ENCODE results near the gene TBR1.
A peak's percentile ranks its signal among the peaks of the same experiment; 100 is the strongest.

The TBR1 gene

GRCh38 chr2:161424394-161424769 lies 8.3 kb downstream of the TBR1 start:
- FAIRE-seq (no peak), DNase-seq (ENCODE audit: insufficient read length) (no peak)
- TF ChIP-seq POLR2AphosphoS5 (IDR thresholded peaks at IDR 0.05; ENCODE audit: low read depth, low read length) (no peak), TAF1 (IDR thresholded peaks at IDR 0.05; ENCODE audit: borderline replicate concordance, low read depth, low read length) (no peak), POLR2A (IDR thresholded peaks at IDR 0.05; ENCODE audit: low read depth, low read length) (no peak)

GRCh38 chr2:161424891-161425727 lies 9.0 kb downstream of the TBR1 start:
- DNase-seq (ENCODE audit: insufficient read length): no peak
- no peak for TF ChIP-seq POLR2A (IDR thresholded peaks at IDR 0.05; ENCODE audit: low read depth, low read length)
- no peak for TF ChIP-seq TAF1 (IDR thresholded peaks at IDR 0.05; ENCODE audit: borderline replicate concordance, low read depth, low read length)
- no peak for TF ChIP-seq POLR2AphosphoS5 (IDR thresholded peaks at IDR 0.05; ENCODE audit: low read depth, low read length)
- no peak for FAIRE-seq

- FAIRE-seq (no peak), DNase-seq (ENCODE audit: insufficient read length) (no peak)
- no peak for TF ChIP-seq POLR2A (IDR thresholded peaks at IDR 0.05; ENCODE audit: low read depth, low read length)
- TF ChIP-seq POLR2AphosphoS5 (IDR thresholded peaks at IDR 0.05; ENCODE audit: low read depth, low read length): no peak
- TF ChIP-seq TAF1 (IDR thresholded peaks at IDR 0.05; ENCODE audit: borderline replicate concordance, low read depth, low read length): no peak
Measured at GRCh38 chr2:161425728-161426454, 9.8 kb downstream of the TBR1 start.

GRCh38 chr2:161426455-161426921 lies 10.4 kb downstream of the TBR1 start:
- TF ChIP-seq TAF1 (IDR thresholded peaks at IDR 0.05; ENCODE audit: borderline replicate concordance, low read depth, low read length) (no peak), POLR2AphosphoS5 (IDR thresholded peaks at IDR 0.05; ENCODE audit: low read depth, low read length) (no peak), POLR2A (IDR thresholded peaks at IDR 0.05; ENCODE audit: low read depth, low read length) (no peak)
- FAIRE-seq (no peak), DNase-seq (ENCODE audit: insufficient read length) (no peak)

- TF ChIP-seq TAF1 (IDR thresholded peaks at IDR 0.05; ENCODE audit: borderline replicate concordance, low read depth, low read length) (no peak), POLR2AphosphoS5 (IDR thresholded peaks at IDR 0.05; ENCODE audit: low read depth, low read length) (no peak), POLR2A (IDR thresholded peaks at IDR 0.05; ENCODE audit: low read depth, low read length) (no peak)
- DNase-seq (ENCODE audit: insufficient read length): no peak
- FAIRE-seq: peak; percentile 67
Measured at GRCh38 chr2:161426922-161427663, 11.0 kb downstream of the TBR1 start.

DNA sequence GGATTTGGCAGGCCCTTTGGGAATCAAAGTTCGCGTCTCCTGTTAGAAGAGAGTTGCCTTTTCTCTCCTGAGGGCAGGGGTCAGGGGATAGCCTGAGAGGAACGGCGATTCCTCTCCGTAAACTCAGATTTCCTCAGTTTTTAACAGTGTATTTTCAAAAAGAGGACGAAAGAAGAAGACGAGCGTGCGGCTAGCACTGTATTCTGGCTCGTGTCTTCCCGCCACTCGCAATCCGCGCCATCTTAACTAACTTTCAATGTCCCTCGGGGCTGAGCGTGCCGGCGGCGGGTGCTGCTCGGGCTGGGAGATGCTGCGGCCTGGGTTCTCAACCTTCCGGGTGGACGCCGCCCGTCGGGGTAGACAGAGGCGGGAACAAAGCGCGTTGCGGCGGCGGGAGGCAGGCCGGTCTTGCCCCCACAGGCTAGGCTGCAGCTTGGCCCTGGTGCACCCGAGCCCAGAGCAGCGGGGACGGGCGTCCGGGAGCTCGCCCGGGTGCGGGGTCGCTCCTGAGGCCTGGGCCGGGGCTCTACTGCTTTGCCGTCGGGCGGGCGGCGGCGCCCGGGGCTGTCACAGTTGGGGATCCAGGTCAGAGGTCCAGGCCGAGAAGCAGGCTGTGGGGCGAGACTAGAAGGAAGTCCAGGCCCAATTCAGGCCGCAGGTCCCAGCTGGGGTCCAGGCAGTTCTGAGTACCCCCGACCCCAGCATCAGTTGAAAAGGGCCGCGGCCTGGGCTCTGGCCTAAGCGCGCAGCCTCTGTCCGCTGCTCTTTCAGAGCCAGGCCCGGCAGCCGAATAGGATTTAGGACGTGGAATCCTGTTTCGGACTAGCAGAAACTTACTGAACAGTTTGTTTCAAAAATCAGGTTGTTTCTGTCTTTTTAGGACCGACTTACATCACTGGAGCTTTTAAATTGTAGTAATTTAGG lies 11.8 kb downstream of the TBR1 start:
- DNase-seq (ENCODE audit: insufficient read length): no peak
- TF ChIP-seq POLR2A (IDR thresholded peaks at IDR 0.05; ENCODE audit: low read depth, low read length) (no peak), POLR2AphosphoS5 (IDR thresholded peaks at IDR 0.05; ENCODE audit: low read depth, low read length) (no peak), TAF1 (IDR thresholded peaks at IDR 0.05; ENCODE audit: borderline replicate concordance, low read depth, low read length) (no peak)
- FAIRE-seq: no peak

DNA sequence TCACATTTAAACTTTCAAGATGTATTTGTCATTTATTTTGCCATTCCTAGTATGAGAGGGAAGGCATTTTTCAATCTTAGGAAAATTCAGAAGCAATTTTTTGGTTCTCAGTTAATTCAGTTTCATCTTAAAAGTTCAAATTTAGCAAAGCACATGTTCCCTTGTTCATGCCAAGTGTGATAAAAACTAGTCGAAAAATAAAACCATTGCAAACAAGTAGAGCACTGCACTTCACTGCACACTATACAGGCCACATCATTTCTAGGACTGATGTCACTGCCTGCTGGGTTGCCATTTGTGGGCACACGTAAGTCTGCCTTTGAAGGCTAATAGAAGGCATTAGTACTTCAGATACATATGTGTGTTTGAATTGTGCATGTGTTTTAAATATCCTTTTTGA lies 14.3 kb downstream of the TBR1 start:
- FAIRE-seq: peak; percentile 24
- TF ChIP-seq POLR2A (IDR thresholded peaks at IDR 0.05; ENCODE audit: low read depth, low read length): no peak
- TF ChIP-seq POLR2AphosphoS5 (IDR thresholded peaks at IDR 0.05; ENCODE audit: low read depth, low read length): no peak
- no peak for TF ChIP-seq TAF1 (IDR thresholded peaks at IDR 0.05; ENCODE audit: borderline replicate concordance, low read depth, low read length)

DNA sequence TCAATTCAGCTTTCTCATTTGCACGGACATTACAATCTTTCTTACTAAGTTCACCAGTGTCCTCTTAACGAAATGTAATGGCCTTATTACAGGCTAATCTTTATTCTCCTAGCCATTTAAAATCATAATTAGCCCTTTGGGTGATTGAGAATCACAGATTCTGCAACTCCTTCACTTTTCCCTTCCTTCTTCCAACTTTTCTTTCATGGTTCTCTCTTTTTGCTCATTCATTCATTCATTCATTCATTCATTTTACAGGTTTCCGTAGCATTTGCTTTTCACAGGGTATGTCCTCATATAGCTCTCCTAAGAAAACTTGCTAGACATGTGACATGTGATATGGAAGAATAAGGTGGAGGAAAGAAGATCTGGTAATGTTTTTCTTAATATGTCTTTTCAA lies 16.0 kb downstream of the TBR1 start:
- DNase-seq (ENCODE audit: insufficient read length) (no peak), FAIRE-seq (no peak)
- TF ChIP-seq POLR2AphosphoS5 (IDR thresholded peaks at IDR 0.05; ENCODE audit: low read depth, low read length) (no peak), TAF1 (IDR thresholded peaks at IDR 0.05; ENCODE audit: borderline replicate concordance, low read depth, low read length) (no peak), POLR2A (IDR thresholded peaks at IDR 0.05; ENCODE audit: low read depth, low read length) (no peak)

More for the DNA sequence above, 14.3 kb downstream of the TBR1 start:
- no peak for DNase-seq (ENCODE audit: insufficient read length)

DNA sequence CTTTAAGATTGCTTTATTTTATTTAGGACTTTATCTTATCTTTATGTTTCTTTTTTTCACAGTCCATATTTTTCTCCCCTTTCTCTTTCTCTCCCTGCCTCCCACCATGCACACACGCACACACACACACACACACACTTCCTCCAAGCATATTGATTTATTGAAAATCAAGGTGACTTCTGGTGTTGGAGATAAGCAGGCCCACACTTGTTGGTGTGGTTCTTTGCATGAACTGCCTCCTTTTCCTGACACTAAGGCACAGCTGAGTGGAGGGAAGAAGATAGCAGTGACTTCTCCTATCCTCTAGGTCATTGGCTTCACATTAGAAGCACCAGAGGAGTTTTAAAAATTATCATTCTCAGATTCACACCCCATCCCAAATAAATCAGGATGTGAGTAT lies 18.0 kb downstream of the TBR1 start:
- FAIRE-seq: no peak

DNA sequence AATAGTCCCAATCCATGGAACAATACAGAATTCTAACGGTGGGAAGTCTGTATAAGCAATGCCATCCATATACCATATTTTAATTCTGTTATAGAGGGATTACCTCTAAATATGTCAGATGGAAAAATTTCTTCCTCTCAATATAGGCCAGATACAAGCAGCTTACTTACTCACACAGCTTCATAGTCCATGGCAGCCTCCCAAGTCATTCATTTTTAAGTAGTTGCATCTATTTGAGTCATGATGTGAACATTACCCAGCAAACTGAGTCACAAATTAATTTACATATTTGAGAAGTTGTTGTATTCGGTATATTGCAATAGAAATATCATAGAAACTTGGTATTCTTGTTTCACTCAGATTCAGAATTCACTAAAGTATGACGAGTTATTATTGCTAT lies 20.3 kb downstream of the TBR1 start:
- FAIRE-seq (no peak), DNase-seq (ENCODE audit: insufficient read length) (no peak)
- no peak for TF ChIP-seq POLR2A (IDR thresholded peaks at IDR 0.05; ENCODE audit: low read depth, low read length)
- TF ChIP-seq TAF1 (IDR thresholded peaks at IDR 0.05; ENCODE audit: borderline replicate concordance, low read depth, low read length): no peak

More for the DNA sequence above, 18.0 kb downstream of the TBR1 start:
- no peak for TF ChIP-seq POLR2A (IDR thresholded peaks at IDR 0.05; ENCODE audit: low read depth, low read length)
- TF ChIP-seq POLR2AphosphoS5 (IDR thresholded peaks at IDR 0.05; ENCODE audit: low read depth, low read length): no peak
- no peak for TF ChIP-seq TAF1 (IDR thresholded peaks at IDR 0.05; ENCODE audit: borderline replicate concordance, low read depth, low read length)
- no peak for DNase-seq (ENCODE audit: insufficient read length)

Data from GM12892 (cell line).